ENCODE measurements around the gene HES5.

GRCh38 chr1:2570332-2570731, 40.3 kb upstream of the HES5 start:
- TF ChIP-seq, protein P1, sequence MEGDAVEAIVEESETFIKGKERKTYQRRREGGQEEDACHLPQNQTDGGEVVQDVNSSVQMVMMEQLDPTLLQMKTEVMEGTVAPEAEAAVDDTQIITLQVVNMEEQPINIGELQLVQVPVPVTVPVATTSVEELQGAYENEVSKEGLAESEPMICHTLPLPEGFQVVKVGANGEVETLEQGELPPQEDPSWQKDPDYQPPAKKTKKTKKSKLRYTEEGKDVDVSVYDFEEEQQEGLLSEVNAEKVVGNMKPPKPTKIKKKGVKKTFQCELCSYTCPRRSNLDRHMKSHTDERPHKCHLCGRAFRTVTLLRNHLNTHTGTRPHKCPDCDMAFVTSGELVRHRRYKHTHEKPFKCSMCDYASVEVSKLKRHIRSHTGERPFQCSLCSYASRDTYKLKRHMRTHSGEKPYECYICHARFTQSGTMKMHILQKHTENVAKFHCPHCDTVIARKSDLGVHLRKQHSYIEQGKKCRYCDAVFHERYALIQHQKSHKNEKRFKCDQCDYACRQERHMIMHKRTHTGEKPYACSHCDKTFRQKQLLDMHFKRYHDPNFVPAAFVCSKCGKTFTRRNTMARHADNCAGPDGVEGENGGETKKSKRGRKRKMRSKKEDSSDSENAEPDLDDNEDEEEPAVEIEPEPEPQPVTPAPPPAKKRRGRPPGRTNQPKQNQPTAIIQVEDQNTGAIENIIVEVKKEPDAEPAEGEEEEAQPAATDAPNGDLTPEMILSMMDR (conservative IDR thresholded peaks at IDR 0.05; ENCODE audit: low read depth, low read length): no peak
- TF ChIP-seq EZH2 (IDR thresholded peaks at IDR 0.05; ENCODE audit: low read length, unreplicated experiment): no peak
- TF ChIP-seq EZH2phosphoT487 (IDR thresholded peaks at IDR 0.05; ENCODE audit: borderline replicate concordance, low read length): no peak
